ELF-1 (cell line): ENCODE results near the gene DENND6B.
"Not testable (repeated sequence)": the region's sequence is repeated elsewhere in the genome, so short reads cannot be mapped to it uniquely, and the experiment has no call there.

Source experiments
- DNase-seq: peaks from one replicate; pipeline ENCODE4 v3.0.0-alpha.2; 2016; ENCODE audit warnings: low read depth, low spot score

The DENND6B gene

GRCh38 chr22:50326956-50327710 is at the start of gene DENND6B:
TSS of gene DENND6B (minus strand) at chr22:50327012. CDS start at chr22:50326988, 24 bp downstream.
- peak; percentile 74 for DNase-seq

GRCh38 chr22:50376085-50376651 is 49.4 kb upstream of the DENND6B start:
- DNase-seq, result no peak

GRCh38 chr22:50371101-50371648 is 44.4 kb upstream of the DENND6B start:
- DNase-seq, result no peak

GRCh38 chr22:50367778-50368500 is 41.1 kb upstream of the DENND6B start:
- DNase-seq, result peak; percentile 17

- DNase-seq, result not testable (repeated sequence)
These were observed 37.0 kb upstream of the DENND6B start for GRCh38 chr22:50363803-50364194.

- DNase-seq, result no peak
These were observed 36.5 kb upstream of the DENND6B start for GRCh38 chr22:50363166-50363802.

GRCh38 chr22:50361688-50362087 is 34.9 kb upstream of the DENND6B start:
- DNase-seq, result no peak

GRCh38 chr22:50361222-50361621 is 34.4 kb upstream of the DENND6B start:
- DNase-seq, result no peak

GRCh38 chr22:50360578-50360977 is 33.8 kb upstream of the DENND6B start:
- DNase-seq, result no peak

- DNase-seq, result no peak
These were observed 30.9 kb upstream of the DENND6B start for GRCh38 chr22:50357756-50358155.

GRCh38 chr22:50357222-50357621 is 30.4 kb upstream of the DENND6B start:
- no peak for DNase-seq

GRCh38 chr22:50356186-50356585 is 29.4 kb upstream of the DENND6B start:
- no peak for DNase-seq

- DNase-seq, result no peak
These were observed 21.2 kb upstream of the DENND6B start for GRCh38 chr22:50348058-50348457.

- DNase-seq, result no peak
These were observed 20.3 kb upstream of the DENND6B start for GRCh38 chr22:50347157-50347556.

- no peak for DNase-seq
These were observed 19.7 kb upstream of the DENND6B start for GRCh38 chr22:50346470-50346869.

- DNase-seq, result no peak
These were observed 16.7 kb upstream of the DENND6B start for GRCh38 chr22:50343541-50343935.

GRCh38 chr22:50342651-50343540 is 16.1 kb upstream of the DENND6B start, which contains the start of gene PPP6R2:
TSS of gene PPP6R2 (plus strand) at chr22:50343327. CDS start at chr22:50393909, 50,582 bp downstream.
- DNase-seq, result peak; percentile 82

GRCh38 chr22:50341977-50342650 is 15.3 kb upstream of the DENND6B start:
- DNase-seq, result peak; percentile 96

GRCh38 chr22:50339945-50340879 is 13.4 kb upstream of the DENND6B start:
- peak; percentile 38 for DNase-seq
